Epidermal melanocyte (primary cell): ENCODE results near the gene KRTAP13-2.

Experiments
- DNase-seq: peaks from one replicate; pipeline ENCODE4 v3.0.0; 2011; ENCODE audit warnings: low spot score; ENCODE audit not compliant: insufficient read length

Gene KRTAP13-2

DNA sequence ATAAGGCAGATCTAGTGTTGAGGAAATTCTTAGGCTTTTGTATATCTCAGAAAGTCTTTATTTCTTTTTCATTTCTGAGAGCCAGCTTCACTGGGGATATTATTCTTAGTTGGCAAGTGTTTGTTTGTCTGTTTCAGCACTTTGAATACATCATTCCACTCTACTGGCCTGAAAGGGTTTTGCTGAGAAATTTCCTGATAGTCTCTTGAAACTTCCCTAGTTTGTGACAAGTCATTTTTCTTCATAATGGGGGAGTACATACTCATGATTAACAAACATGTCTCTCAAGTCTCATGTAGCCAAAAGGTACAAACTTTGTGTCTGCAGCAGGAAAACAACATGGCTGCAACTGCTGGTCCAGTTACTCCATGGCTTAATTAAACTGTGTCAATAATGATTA is 45.7 kb downstream of the KRTAP13-2 start:
- no peak for DNase-seq
